Measurements from ENCODE around the gene TBL1XR1.
A peak's percentile ranks its signal among the peaks of the same experiment; 100 is the strongest.
"Not testable (repeated sequence)": the region's sequence is repeated elsewhere in the genome, so short reads cannot be mapped to it uniquely, and the experiment has no call there.

Gene TBL1XR1

DNA sequence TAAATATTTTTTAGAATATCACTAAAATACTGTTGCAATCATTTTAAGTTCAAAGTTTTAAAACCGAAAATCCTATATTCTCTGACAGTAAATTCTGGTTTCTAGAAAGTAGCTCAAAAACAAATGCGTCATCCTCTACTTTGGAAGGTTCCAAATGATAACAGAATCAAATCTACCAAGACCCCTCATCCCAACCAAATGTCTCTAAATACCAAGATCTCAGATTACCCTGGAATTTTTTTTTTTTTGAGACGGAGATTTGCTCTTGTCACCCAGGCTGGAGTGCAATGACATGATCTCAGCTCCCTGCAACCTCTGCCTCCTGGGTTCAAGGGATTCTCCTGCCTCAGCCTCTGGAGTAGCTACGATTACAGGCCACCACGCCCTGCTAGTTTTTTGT lies 16.8 kb downstream of the TBL1XR1 start:
- no peak for DNase-seq

DNA sequence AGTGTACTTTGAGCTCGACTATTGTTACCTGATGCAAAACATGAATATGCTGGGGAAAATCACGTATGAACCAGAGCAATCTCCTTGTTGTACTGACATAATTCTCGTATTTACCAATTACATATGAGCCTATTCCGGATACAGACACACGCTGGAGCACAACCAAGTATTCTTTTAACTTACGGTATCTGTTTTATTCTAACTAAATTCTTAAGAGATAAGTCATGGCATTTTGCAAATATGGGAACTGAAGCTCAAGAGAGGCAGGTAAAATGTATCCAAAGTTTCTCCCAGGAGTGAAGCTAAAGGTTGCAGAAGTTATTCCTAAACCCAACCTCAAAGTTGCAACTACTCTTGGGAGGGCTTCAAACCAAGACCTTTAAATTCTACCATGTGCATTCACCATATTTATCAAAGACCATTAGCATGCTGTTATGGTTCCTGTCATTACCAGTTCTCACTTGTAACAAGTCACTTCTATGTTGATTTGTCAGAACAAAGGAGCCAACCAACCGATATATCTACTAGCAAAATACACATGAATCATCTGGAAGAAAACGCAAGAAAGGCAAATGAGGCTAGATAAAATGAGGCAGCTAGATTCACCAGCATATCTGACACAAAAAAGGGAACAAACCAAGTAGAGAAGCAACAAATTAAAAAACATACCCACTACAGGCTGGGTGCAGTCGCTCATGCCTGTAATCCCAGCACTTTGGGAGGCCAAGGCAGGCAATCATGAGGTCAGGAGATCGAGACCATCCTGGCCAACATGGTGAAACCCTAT lies 17.8 kb downstream of the TBL1XR1 start:
- DNase-seq, result no peak

DNA sequence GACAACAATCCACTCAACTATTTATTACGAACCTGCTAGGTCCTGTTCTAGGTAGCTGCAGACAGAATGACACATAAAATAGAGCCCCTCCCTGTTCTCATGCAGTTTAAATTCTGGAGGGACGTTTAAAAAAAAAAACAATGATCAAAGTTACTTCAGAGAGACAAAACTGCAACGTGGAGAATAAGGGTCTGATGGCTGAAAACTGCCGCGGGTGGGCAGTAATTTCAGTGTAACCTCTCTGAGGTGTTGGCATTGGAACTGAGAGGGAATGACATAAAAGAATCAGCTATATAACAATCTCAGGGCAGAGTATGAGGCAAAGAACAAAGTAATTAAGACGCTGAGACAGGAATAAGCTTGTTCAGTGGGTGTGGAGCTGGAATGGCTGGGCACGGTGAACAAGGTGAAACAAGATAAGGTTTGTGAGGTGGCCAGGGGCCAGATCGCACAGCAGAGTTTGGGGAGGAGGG lies 19.5 kb downstream of the TBL1XR1 start:
- no peak for DNase-seq

DNA sequence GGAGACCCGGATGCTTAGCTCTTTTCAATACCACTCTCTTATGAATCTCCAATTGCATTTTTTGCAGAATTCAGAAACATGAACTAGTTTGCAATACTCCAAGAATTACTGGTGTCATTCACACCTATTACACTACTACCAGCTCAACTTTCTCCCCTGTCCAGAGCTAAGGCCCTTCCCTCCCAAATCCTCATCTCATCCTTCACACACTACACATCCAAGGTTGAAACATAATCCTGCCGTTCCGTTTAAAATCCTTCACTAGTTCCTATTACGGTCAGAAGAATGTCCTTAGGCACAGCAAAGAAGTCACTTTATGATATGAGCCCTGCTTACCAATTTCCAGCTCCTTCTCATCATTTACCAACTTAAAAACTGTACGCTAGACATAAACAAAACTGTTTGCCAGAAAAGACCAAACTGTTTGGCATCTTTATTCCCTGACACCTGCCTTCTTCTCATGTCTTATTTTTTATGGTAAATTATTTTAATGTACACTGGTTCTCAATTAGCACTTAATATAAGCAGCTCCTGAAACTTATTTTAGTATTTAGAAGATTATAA lies 22.6 kb downstream of the TBL1XR1 start:
- DNase-seq, result no peak

DNA sequence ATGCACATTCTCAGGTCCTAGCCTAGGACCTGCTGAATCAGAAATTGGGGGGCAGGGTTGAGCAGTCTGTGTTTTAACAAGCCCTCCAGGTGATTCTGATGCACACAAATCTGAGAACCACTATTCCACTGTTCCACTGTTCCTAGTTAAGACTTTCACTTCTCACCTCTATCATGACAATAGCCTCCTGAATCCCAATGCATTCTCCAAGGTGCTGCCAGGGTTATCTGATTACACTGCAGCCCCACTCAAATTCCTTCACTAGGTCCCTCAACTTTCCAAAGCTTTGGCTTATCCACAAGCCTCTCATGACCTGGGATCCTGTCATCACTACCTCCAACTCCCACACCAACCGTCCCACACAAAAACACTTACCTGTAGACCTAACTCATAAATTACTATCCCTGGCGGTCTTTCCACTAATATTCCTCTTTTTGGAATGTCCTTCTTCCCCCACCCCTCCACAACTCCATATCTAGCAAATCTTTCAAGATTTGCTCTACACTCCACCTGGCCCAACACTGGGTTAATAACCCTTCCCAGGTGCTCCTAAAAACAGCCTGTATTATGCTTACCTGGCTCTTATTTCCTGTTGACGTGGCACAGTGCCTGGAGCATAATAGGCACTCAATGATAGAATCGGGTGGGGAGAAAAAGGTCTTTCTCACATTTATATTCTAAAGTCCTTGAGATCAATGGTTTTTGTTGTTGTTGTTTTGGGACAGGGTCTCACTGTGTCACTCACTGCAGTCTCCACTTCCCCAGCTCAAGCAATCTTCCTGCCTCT lies 27.2 kb downstream of the TBL1XR1 start:
- DNase-seq, result no peak

DNA sequence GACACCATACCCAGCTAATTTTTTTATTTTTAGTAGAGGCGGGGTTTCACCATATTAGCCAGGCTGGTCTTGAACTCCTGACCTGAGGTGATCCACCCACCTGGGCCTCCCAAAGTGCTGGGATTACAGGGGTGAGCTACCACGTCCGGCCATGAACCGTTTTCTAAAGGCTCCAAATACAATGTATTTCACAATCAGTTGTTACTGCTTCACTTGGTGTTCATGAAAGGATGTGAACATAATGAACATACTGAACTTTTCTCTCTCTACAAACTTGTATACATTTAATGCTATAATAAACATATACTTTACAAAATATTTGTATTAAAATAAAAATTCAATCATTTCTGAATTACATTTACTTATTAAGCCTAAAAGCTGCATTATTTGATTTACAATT lies 28.9 kb downstream of the TBL1XR1 start:
- DNase-seq, result no peak

DNA sequence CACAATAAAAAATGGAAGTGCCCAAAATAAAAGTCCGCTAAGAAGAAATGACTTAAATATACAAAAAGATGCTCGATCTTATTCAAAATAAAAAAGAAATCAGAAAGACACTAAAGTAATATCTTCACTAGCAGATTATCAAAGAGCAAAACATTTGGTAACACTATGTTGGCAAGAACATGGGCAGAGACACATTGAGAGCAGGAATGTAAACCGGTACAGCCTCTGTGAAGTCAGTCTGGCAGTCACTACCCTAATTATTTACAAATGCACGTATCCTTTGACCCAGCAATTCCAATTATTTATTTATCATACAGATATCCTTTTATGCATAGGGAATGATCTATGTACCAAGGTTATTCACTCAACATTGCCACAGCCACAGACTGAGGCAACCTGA lies 34.5 kb downstream of the TBL1XR1 start:
- no peak for DNase-seq

DNA sequence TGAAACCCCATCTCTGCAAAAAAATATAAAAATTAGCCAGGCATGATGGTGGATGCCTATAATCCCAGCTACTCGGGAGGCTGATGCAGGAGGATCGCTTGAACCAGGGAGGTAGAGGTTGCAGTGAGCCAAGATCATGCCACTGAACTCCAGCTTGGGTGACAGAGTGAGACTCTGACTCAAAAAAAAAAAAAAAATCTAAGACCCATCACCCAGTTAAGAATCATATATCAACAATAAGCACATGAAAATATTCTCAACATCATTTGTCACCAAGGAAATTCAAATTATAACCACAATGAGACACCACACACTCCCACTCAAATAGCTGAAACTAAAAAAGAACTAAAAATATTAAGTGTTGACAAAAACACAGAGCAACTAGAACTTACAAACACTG lies 35.7 kb downstream of the TBL1XR1 start:
- not testable (repeated sequence) for DNase-seq

DNA sequence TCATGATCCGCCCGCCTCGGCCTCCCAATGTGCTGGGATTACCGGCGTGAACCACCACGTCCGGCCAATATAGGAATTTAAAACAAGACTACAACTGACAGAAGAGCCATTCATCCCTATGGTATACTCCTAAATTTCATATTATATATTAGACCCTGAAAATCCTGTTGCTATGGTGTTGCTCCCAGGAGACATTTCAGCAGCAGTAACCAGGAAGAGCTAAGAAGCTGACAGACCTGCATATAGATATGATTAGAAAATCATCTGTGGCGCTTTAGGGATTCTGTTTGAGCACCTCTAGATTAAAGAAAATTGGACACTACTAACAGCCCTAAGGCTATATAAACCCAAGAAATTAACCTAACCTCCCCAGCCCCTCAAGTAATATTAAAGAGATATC lies 38.8 kb downstream of the TBL1XR1 start:
- no peak for DNase-seq

DNA sequence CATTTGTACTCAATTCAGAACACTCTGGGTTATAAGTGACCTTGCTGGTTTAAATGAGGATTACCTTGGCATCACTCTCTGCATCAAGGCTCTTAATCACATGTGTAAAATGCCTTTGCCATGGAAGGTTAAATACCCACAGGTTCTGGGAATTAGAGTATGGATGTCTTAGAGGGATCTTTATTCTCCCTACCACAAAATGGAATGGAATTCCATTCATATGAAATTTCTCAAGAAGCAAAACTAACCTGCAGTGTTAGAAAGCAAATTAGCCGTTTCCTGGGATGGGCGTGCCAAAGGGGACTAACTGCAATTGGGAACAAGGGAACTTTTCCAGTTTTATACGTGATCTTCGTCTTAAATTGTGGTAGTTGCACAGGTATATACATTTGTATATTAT lies 39.8 kb downstream of the TBL1XR1 start:
- DNase-seq, result no peak

DNA sequence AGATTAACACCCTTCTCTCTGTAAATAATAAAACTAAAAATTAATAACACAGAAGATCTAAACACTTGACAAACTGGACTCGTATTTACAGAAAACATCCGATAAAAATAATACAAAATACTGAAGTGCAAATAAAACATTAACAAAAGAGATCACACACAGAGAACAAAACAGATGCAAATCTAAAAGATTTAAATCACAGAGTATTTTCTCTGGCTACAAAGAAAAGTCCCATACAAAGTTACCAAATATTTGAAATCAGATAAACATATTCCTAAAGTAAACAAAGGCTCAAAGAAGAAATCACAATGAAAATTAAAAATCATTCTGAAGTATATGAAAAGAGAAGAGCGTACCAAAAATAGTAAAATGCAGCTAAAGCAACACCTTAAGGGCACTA lies 42.5 kb downstream of the TBL1XR1 start:
- no peak for DNase-seq

DNA sequence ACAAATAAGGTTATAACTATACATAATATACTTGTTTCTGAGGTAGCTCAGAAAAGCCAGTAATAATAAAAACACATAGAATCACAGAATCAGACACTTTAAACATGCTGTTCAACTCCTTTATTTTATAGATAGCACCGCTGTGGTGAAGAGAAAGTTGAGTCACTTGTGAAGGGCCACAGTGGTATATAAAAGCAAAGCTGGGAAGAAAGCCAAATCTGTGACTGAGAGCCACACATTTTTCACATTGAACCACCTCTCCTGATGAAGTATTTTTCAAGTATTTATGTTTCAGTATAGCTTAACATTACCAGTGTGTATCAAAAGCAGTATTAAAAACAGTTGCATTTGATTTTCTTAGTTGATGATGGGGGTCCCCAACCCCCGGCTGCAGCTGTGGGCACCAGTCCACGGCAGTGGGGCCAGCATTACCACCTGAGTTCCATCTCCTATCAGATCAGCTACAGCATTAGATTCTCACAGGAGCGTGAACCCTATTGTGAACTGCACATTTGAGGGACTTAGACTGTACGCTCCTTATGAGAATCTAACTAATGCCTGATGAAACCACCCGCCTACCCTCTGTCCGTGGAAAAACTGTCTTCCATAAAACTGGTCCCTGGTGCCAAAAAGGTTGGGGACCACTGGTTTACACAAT lies 46.2 kb downstream of the TBL1XR1 start:
- DNase-seq, result peak; percentile 58

DNA sequence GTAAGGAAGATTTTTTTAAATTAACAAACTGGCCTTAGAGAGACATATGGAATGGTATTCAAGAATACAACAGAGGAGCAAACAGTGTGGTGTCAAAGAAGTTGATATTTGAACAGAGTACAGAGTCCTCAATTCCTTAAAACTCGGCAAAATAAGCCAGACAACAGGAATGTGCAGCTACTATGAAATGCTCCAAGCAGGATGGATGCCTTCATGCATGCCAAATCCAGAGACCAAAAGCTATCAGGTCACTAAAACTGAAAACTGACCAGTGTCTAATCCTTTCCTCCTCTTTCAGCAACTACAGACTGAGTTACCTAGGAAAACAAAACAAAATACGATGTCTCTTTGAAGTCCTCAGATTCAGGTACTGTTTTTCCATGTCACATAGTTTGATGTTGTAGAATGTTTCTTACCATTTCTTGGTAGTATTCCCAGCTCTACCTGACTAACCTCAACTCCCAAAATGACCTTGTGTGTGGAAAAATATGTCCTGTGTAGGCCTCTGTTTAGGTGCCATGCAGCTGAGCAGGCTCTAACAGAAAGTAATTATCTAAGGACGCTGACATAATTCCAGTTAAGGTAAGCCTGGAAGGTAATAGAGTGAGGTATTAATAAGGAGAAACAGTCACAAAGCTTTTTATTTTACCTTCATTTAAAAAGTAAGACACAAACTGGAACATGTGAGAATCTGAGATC lies 46.9 kb downstream of the TBL1XR1 start:
- no peak for DNase-seq

DNA sequence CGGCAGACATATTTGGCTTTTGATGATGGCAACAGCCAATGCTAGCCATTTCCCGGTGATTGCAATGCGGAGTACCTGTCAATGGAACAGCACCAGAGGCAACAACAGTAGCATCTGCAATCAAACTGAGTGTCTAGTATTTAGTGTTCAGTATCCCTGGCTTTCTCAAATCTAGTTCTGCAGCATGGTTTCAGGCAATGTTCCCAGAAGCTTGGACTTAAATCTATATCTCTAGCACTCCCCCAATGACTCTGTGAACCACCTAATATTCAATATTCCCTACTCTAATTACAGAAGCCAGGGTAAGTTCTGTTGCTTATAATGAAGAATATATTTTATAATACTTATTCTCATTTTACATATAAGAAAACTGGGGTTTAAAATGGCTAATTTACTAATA lies 48.2 kb downstream of the TBL1XR1 start:
- no peak for DNase-seq

DNA sequence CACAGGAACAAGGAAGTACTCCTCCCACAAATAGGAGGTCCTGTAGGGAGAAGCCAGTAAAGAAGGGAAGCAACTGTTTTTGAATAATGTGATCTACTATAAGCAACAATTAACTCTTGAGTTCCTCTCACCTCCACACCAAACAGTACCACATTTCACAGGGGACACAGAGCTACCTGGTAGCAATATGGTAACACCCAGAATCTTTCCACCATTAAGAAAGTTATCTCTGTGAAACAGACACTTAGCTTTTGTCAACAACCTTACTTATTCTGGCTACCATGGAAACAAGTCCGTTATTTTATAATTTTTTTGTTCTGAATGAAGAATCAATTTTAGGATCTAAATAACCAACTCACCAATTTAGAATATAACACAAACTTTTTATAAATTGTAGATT lies 49.5 kb downstream of the TBL1XR1 start:
- no peak for DNase-seq

DNA sequence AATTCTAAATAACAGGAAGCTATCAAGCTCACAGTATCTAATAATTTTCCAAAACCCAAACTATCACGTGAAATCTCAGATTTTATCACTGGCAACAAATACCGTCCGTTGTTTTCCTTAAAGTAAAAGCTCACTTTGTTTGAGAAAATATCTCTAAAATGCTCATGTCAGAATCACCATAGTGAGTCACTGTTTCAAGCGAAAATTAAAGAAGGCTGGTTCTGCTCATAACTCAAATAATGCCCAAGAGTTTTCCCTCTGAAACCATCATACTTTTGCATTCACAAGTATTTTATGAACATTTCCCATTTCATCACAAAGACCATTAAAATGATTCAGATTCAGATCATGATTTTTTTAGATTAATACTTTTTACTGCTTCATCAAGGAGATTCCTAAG lies 50.6 kb downstream of the TBL1XR1 start:
- peak; percentile 43 for DNase-seq

DNA sequence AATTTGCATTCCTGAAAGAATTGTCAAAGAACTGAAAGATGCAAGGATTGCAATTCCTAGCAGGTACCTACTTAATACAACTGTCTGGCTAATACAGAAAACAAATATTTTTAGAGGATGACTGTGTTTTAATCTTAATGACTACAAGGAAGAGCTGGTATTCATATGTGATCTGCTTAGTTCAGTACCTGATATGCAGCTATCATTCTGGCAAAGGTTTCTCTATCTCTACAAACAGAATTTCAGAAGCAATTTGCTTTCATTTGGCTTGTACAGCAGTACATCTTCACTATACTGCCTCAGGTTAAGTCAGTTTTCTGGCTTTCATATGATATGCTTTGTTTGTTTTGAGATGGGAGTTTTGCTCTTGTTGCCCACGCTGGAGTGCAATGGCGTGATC lies 51.3 kb downstream of the TBL1XR1 start:
- peak; percentile 34 for DNase-seq

DNA sequence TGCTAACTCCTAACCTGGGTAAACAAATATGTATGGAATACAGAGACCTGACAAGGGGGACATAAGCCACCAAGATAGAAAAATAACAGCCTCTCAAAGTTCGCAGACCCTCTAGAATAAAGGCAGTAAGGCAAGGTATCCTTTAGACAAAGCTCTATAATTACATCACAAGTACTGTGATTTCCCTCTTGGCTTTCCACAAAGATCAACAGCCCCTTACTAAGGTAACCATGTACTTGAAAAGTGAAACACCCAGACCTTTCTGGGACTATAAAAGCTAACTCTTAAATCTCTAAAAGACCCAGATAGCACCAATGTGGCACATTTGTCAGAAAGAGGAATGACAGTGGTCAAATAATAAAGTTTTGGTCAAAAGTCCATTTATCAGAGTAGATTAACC lies 51.9 kb downstream of the TBL1XR1 start:
- DNase-seq, result no peak

DNA sequence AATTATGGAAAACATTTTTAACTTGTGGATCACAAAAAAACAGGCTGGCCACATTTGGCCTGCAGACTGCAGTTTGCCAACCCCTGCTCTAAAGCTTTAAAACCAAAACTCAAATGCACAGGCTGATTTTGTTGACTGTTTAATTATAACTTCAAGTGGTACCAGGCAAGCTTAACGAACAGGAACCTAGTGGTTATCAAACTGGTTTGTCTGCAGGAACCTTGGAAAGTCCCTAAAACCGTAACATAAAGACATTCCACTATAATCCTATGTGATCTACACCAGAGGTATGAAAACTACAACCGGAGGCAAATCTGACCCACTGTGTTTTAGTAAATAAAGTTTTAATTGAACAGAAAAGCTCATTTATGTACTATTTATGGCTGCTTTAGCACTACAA lies 52.4 kb downstream of the TBL1XR1 start:
- DNase-seq, result peak; percentile 76

DNA sequence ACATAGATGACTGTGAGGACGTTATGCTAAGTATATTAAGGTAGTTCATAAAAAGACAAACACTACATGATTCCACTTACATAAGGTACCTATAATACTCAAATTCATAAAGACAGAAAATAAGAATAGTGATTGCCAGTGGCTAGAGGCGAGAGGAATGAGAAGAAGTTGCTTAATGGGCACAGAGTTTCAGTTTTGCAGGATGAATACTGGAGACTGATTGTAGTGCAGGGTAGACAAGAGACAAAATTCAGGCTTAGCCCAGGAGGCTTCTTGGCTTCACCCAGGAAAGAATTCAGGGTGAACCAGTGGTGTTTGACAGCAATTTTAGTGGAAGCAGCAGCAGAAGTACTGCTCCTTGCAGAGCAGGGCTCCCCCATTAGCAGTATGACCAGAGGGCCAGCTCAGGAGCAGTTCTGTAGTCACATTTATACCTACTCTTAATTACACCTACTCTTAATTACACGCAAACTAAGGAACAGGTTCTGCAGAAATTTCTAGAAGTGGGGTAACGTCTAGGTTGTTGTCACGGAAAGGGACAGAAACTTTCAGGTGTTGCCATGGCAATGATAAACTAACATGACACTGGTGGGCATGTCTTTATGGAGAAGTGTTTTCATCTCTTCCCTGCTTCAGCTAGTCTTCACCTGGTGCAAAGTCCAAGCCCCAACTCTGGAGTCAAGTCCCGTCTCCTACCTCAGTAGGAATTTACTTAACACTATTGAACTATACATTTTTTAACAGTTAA lies 55.2 kb downstream of the TBL1XR1 start:
- DNase-seq, result no peak

DNA sequence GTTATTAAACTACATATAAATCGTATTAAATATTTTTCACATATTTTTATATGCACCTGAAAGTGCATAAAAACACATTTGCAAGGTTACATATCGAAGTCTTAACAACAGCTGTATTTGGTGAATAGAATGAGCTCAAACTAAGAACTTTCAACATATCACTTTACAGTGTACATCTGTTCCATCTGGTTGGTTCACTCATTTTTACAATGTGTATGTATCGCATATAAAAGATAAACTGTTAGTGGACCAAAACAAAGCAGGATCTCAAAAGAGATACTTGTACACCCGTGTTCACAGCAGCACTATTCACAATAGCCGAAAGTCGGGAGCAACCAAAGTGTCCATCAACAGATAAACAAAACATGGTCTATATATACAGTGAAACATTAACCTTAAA lies 55.8 kb downstream of the TBL1XR1 start:
- no peak for DNase-seq

DNA sequence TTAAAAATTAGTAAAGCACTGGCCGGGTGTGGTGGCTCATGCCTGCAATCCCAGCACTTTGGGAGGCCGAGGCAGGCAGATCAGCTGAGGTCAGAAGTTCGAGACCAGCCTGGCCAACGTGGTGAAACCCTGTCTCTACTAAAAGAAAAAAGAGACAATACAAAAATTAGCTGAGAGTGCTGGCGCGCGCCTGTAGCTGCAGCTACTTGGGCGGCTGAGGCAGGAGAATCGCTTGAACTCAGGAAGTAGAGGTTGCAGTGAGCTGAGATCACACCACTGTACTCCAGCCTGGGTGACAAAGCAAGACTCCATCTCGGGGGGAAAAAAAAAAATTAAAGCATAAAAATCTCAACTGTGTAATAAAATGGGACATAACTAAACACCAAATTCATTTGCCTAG lies 58.1 kb downstream of the TBL1XR1 start:
- DNase-seq, result peak; percentile 54
